SK-N-MC (cell line): ENCODE results near the gene PPIL6.
A peak's percentile ranks its signal among the peaks of the same experiment; 100 is the strongest.

Source experiments
- DNase-seq: peaks from one replicate; pipeline ENCODE4 v3.0.0-alpha.2; 2011; ENCODE audit warnings: low read depth, low spot score
- H3K27ac ChIP-seq: fragments of 200-600 bp; sonication (generic); 2 replicates; pipeline ENCODE4 v1.5.1; 2016; ENCODE audit warnings: mixed run types
- H3K36me3 ChIP-seq: fragments of 200-600 bp; sonication (generic); 2 replicates; pipeline ENCODE4 v1.6.1; 2017; ENCODE audit warnings: antibody characterized with exemption, low read length, mixed read lengths; ENCODE audit not compliant: insufficient read depth
- H3K4me3 ChIP-seq: fragments of 200-600 bp; sonication (generic); 2 replicates; pipeline ENCODE4 v1.5.1; 2016
- H3K9ac ChIP-seq: fragments of 200-600 bp; sonication (generic); 2 replicates; pipeline ENCODE4 v1.8.0; 2017; ENCODE audit warnings: mixed run types, mixed read lengths; ENCODE audit not compliant: insufficient read length
- H3K9me3 ChIP-seq: fragments of 200-600 bp; sonication (generic); 2 replicates; pipeline ENCODE4 v1.6.1; 2017; ENCODE audit warnings: low read depth, mild to moderate bottlenecking, antibody characterized with exemption, low read length, moderate library complexity, mixed read lengths
- EZH2 ChIP-seq: fragments of 200-600 bp; sonication (generic); IDR thresholded peaks from one replicate; pipeline ENCODE4 v1.6.1; 2017; ENCODE audit warnings: antibody characterized with exemption
- FOXP2 ChIP-seq: optimal IDR thresholded peaks from 2 replicates; pipeline ENCODE3; 2011; ENCODE audit warnings: mild to moderate bottlenecking, moderate library complexity; ENCODE audit not compliant: insufficient read depth; ENCODE audit errors: extremely low read length, control extremely low read depth
- POLR2AphosphoS5 ChIP-seq: IDR thresholded peaks from 2 replicates; pipeline ENCODE4 v1.6.1; 2012; ENCODE audit warnings: mild to moderate bottlenecking, low read depth, low read length, borderline replicate concordance

The PPIL6 gene

DNA sequence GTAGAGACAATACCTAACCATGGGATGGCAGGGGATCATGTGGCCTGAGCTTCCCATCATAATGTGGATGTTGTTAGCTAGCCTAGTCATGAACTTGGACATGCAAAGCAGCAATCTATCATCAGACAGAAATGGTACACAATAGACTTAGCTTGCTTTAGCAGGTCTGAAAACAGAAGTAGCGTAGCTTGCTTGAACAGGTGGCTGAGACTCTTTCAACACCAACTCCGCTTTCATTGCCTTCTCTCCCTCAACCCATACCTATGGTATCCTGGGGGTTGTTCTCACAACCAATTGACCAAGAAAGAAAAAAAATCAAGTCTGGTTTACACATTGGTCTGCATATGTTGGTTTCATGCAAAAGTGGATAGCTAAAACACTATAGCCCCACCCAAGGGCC is 81.2 kb downstream of the PPIL6 start:
- no peak overlapping the region for H3K9ac ChIP-seq
- H3K27ac ChIP-seq = no peak overlapping the region
- H3K36me3 ChIP-seq = peaks cover 91% of the 10 kb centered on the region
- TF ChIP-seq FOXP2 (no peak), EZH2 (no peak), POLR2AphosphoS5 (no peak)
- DNase-seq = no peak
- H3K9me3 ChIP-seq = 0 out of 2 replicates have a peak, but pooled peaks cover 11% of the 10 kb centered on the region
- no peak overlapping the region for H3K4me3 ChIP-seq

DNA sequence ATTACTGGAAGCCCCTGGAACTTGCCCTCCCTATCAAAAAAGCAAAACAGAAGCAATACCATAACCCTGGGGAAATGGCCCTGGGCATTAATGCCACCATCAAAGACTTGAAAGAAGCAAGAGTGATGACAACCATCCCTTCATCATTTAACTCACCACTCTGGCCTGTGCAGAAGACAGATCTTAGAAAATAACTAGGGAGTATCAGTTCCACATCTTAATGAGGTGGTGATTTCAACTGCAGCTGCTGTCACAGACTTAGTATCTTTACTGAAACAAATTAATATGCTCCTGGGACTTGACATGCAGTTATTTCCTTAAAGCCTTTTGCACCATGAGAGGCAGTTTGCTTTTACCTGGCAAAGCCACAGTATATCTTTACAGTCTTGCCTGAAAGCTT is 82.2 kb downstream of the PPIL6 start:
- 0 out of 2 replicates have a peak, but pooled peaks cover 11% of the 10 kb centered on the region for H3K9me3 ChIP-seq
- TF ChIP-seq POLR2AphosphoS5 (no peak), FOXP2 (no peak), EZH2 (no peak)
- peaks cover 86% of the 10 kb centered on the region for H3K36me3 ChIP-seq

DNA sequence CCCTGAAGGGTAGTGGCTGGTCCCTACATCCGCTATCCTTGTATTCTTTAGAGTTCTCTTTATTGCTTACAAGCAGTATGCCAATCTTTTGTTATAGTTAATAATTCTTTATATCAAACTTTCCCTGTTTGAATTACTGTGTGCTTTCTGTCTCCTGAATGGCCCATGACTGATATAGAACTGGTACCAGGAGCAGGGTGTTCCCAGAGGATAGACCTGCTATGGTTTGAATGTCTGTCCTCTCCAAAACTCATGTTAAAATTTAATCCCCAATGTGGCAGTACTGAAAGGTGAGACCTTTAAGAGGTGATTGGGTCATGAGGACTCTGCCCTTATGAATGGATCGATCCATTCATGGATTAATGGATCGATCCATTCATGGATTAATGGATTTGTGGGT is 84.2 kb downstream of the PPIL6 start:
- H3K9ac ChIP-seq = no peak overlapping the region
- 0 out of 2 replicates have a peak, but pooled peaks cover 7% of the 10 kb centered on the region for H3K9me3 ChIP-seq
- no peak overlapping the region for H3K4me3 ChIP-seq
- peaks cover 72% of the 10 kb centered on the region for H3K36me3 ChIP-seq
- no peak for DNase-seq
- H3K27ac ChIP-seq = no peak overlapping the region
- TF ChIP-seq POLR2AphosphoS5 (no peak), FOXP2 (no peak), EZH2 (no peak)

More for the DNA sequence above, 82.2 kb downstream of the PPIL6 start:
- Histone ChIP-seq H3K9ac (no peak overlapping the region), H3K27ac (no peak overlapping the region), H3K4me3 (no peak overlapping the region)
- DNase-seq = no peak

DNA sequence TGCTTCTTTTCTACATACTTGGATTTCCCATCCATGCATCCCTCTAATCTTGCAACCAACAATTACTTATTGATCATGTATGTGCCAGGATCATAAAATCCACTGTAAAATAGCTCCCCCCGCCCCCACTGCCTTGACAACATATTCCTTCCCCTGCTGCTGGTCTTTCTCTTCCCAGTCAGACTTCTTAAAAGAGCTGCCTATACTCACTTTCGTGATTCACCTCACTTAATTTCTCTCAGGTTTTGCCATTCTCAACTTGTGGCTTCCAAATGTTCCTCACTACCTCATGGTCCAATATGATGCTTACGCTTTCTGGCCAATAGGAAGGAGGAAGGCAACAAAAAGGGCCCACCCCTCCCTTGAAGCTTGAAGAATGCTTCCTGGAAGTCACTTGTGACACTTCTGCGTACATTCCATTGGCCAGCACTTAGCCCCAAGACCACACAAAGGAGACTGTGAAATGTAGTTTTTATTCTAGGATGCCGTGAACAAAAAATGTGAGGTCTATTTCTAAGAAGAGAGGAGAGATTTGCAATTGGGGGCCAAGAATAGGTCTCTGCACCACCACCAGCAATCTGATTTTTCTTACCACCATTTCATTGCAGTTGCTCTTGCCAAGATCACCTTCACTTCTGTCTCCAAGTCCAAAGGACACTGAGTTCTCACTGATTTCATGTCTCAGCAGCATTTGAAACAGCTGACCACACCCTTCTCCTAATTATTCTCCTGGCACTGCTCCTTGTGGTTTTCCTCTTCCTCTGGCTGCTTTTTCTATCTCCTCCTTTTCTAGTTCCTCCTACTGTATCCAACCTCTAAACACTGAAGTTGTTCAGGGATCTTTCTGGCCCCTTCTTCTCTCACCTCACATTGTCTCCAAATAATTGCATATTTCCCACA is 88.9 kb downstream of the PPIL6 start:
- H3K9ac ChIP-seq = no peak overlapping the region
- TF ChIP-seq FOXP2 (no peak), EZH2 (no peak), POLR2AphosphoS5 (no peak)
- H3K36me3 ChIP-seq = peaks cover 26% of the 10 kb centered on the region
- no peak for DNase-seq
- no peak overlapping the region for H3K4me3 ChIP-seq
- H3K27ac ChIP-seq = no peak overlapping the region
- 0 out of 2 replicates have a peak, but pooled peaks cover 4% of the 10 kb centered on the region for H3K9me3 ChIP-seq

DNA sequence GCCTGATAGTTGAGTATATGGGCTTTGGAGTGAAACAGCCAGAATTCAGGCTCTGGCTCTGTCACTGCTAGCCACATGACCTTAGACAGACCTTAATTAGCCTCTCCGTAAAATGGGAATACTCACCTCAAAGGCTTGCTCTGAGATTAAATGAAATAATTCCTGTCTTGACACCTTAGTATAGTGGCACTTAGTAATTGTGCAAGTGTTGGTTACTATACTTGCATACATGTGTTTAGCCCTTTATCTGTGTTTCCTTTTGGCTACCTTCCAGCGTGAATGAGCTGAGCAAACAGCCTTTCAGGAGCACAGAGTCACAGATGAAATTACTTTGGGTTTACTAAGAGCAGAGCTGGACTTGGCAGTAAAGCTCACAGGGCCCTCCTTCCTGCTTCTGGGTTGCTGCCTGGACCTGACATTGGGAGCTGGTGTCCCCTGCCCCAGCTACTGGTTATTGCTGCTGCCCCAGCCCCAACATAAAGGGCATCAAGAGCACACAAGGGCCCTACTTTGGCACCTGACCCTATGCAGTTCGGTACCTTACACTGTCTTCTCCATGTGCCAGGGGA is 90.9 kb downstream of the PPIL6 start:
- Histone ChIP-seq H3K9me3 (no peaks in the 10 kb centered on the region), H3K27ac (no peak overlapping the region), H3K36me3 (peaks cover 6% of the 10 kb centered on the region; the same call in 1 of the 2 replicates), H3K4me3 (no peak overlapping the region), H3K9ac (no peak overlapping the region)
- TF ChIP-seq FOXP2 (no peak), EZH2 (no peak), POLR2AphosphoS5 (no peak)
- peak; percentile 26 for DNase-seq

DNA sequence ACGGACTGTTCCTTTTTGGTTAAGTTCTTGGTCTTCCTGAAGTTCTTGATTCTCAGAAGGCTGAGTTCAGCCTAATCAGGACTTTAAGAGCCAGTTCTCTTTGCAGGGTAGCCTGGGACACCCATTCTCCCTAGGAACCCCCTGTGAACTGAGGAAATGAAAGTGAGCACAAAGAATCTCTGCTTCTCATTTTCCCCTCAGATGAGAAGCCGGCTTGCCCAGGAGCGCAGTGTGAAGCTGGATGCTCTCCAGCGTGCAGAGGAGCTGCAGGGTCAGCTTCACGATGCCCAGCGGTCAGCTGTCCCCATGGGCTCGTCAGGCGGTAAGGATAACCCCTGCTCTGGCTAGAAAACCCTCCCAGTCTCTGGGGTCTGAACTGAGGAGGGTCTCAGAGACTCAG is 92.2 kb downstream of the PPIL6 start:
- no peak overlapping the region for H3K27ac ChIP-seq
- TF ChIP-seq EZH2 (no peak), POLR2AphosphoS5 (no peak), FOXP2 (no peak)
- no peaks in the 10 kb centered on the region for H3K9me3 ChIP-seq
- no peaks in the 10 kb centered on the region for H3K36me3 ChIP-seq
- no peak overlapping the region for H3K9ac ChIP-seq
- H3K4me3 ChIP-seq = no peak overlapping the region
- no peak for DNase-seq

DNA sequence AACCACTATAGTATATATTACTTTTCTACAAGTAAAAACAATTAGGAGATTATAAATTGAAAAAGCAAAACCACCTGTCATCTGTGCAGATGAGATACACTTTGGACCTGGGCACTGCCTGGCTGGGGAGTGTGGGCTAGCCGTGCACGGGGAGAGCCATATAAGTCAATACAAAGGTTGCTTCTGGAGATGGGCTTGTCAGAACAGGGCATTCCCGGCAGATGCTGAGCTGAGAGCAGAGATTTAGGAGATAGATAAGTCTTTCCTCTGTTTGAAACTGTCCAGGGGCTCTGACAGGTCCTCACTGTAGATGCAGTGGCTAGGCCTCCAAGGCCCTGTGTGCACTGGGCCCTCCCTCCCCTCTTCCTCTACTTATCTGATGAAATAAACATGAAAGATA is 92.6 kb downstream of the PPIL6 start:
- Histone ChIP-seq H3K27ac (no peak overlapping the region), H3K36me3 (no peaks in the 10 kb centered on the region), H3K9me3 (no peaks in the 10 kb centered on the region), H3K4me3 (no peak overlapping the region), H3K9ac (no peak overlapping the region)
- DNase-seq = no peak
- no peak for TF ChIP-seq EZH2
- no peak for TF ChIP-seq FOXP2
- TF ChIP-seq POLR2AphosphoS5 = no peak

DNA sequence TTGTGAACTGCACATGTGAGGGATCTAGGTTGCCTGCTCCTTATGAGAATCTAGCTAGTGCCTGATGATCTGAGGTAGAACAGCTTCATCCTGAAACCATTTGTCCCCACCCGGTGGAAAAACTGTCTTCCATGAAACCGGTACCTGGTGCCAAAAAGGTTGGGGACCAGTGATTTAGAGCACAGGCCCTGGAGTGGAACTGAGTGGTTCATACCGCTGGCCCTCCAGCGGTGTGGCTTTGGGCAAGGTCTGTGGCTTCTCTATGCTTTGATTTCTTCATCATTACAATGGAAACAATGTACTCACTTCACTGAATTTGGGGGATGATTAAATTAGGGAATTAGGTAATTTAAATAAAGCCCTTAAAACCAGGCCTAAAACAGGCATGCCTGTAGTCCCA is 94.4 kb downstream of the PPIL6 start:
- no peaks in the 10 kb centered on the region for H3K9me3 ChIP-seq
- no peak overlapping the region for H3K27ac ChIP-seq
- H3K9ac ChIP-seq = no peak overlapping the region
- TF ChIP-seq EZH2 (no peak), POLR2AphosphoS5 (no peak), FOXP2 (no peak)
- no peak overlapping the region for H3K4me3 ChIP-seq
- no peaks in the 10 kb centered on the region for H3K36me3 ChIP-seq
- DNase-seq = no peak
